Measurements from ENCODE around the gene OR6B1. TPM values are rescaled to one million over a fixed set of nuclear protein-coding genes. Genes with fewer than 3 reads are reported as not detected.
"Not testable (repeated sequence)": the region's sequence is repeated elsewhere in the genome, so short reads cannot be mapped to it uniquely, and the experiment has no call there.

Gene OR6B1
- total RNA-seq, 2 experiments from 2014 or later = not detected

DNA sequence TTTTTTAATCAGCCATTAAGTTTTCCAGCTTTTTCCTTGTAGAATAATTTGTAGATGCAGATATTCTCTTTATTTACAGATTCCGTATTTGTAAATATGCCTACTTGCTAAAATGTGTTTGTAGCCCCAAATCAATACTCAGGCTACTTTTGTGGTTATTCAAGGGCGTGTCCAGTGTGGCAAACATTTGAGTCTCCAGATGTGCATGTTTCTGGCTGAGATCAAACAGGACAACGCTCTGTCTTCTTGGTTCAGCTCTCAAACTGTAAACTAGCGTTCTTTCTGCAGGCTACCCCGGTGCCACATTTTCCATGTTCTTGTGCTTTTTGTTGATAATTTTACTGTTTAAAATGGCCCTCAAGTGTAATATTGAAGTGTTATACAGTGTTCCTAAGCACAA is 32.4 kb downstream of the OR6B1 start:
- DNase-seq = no peak
- ChIA-PET CTCF (interaction anchor here (0.6 to 1.6 kb wide), 2 partner anchors 48 to 96 kb away, joined by 3 to 6 read pairs; no protein-coding TSS in a partner anchor), POLR2A (no interaction called here)
- intact Hi-C loops (cut with micrococcal nuclease) = no loop called here
- H3K9me3 Mint-ChIP-seq = no peaks in the 10 kb centered on the region
- H3K36me3 Mint-ChIP-seq = no peaks in the 10 kb centered on the region
- peaks cover 4% of the 10 kb centered on the region for H3K4me1 Mint-ChIP-seq (ENCODE audit: low read depth)
- peaks cover 14% of the 10 kb centered on the region for H3K27me3 Mint-ChIP-seq
- no peak overlapping the region for H3K27ac Mint-ChIP-seq
- no peak overlapping the region for H3K4me3 Mint-ChIP-seq

DNA sequence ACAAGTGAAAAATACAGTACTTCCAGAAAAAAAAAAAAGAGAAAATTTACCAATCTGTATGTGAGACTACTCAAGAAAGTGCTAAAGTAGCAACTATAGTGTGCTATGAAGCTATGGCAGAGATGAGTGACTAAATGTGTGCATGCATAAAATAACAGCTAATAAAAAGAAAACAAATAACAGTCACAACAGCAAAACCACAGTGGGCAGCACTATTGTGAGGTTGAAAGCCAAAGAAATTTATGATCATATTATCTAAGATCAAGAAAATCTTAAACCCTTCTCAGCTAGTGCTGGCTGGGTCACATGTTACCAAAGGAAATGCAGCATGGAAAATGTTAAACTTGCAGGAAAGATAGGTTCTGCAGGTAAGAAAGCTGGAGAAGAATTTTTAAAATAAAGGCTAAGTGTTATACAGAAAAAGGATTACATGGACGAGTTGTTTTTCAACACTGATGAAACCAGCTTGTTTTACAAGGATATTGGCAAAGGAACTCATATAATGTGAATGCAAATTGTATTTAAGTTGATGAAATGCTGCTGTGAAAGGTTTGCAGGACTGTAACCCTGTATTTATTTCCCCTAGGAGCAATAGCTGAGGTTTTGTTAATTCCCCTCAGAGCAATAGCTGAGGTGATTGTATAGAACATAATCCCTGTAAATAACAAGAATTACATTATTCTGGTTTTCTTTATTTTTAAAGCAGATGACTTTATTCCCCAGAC is 33.0 kb downstream of the OR6B1 start:
- intact Hi-C loops (cut with micrococcal nuclease) = no loop called here
- no peak overlapping the region for H3K27ac Mint-ChIP-seq
- no peaks in the 10 kb centered on the region for H3K9me3 Mint-ChIP-seq
- DNase-seq = no peak
- H3K36me3 Mint-ChIP-seq = no peaks in the 10 kb centered on the region
- H3K4me3 Mint-ChIP-seq = no peak overlapping the region
- ChIA-PET POLR2A (no interaction called here), CTCF (interaction anchor here (1.6 kb wide), 1 partner anchor 48 kb away, joined by 6 read pairs; no protein-coding TSS in a partner anchor)
- H3K27me3 Mint-ChIP-seq = peaks cover 14% of the 10 kb centered on the region
- no peaks in the 10 kb centered on the region for H3K4me1 Mint-ChIP-seq (ENCODE audit: low read depth)

DNA sequence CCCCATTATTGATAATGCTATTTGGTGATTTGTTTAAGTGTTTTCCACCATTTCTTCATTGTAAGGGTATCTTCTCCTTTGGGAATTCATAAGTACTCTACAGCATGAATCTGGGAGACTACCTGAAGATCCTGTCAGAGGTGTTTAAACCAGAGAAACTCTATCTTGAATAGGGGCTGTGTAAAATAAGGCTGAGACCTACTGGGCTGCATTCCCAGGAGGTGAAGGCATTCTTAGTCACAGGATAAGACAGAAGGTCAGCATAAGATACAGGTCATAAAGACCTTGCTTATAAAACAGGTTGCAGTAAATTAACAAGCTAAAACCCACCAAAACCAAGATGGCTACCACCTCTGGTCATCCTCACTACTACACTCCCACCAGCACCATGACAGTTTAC is 35.3 kb downstream of the OR6B1 start:
- H3K27ac Mint-ChIP-seq = no peak overlapping the region
- intact Hi-C loops (cut with micrococcal nuclease) = no loop called here
- H3K36me3 Mint-ChIP-seq = no peaks in the 10 kb centered on the region
- H3K4me1 Mint-ChIP-seq (ENCODE audit: low read depth) = no peaks in the 10 kb centered on the region
- no peak overlapping the region for H3K4me3 Mint-ChIP-seq
- POLR2A ChIA-PET = no interaction called here
- DNase-seq = no peak
- CTCF ChIA-PET = no interaction called here
- H3K27me3 Mint-ChIP-seq = peaks cover 14% of the 10 kb centered on the region
- no peaks in the 10 kb centered on the region for H3K9me3 Mint-ChIP-seq

DNA sequence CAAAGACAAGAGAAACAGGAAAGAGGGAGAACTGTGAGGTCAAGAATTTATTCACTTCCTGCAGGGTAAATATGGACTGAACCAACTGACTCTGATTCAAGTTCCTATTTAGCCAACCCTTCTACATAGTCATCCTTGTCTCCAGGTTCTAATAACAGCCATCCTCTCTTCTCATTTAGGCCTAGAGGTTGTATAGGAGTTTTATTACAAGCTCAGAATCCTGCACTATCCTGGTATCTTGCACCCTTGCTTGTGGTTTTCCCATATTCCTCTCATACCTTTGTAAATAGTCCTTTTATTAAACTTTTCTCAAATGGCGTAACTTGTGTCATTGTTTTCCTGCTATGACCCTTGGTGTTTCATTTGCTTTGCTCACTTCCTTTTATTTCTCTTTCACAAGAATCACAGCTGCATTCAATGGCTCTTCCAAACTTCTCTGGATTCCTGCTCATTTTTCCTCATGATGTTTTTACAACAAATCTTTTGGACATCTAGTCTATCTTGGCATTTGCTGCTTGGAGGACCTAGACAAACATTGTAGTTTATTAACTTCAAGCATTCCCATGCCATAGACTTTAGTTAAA is 36.3 kb downstream of the OR6B1 start:
- no peak overlapping the region for H3K27ac Mint-ChIP-seq
- no peak for DNase-seq
- POLR2A ChIA-PET = no interaction called here
- H3K36me3 Mint-ChIP-seq = no peaks in the 10 kb centered on the region
- H3K4me3 Mint-ChIP-seq = no peak overlapping the region
- CTCF ChIA-PET = no interaction called here
- H3K9me3 Mint-ChIP-seq = no peaks in the 10 kb centered on the region
- H3K4me1 Mint-ChIP-seq (ENCODE audit: low read depth) = no peaks in the 10 kb centered on the region
- peaks cover 14% of the 10 kb centered on the region for H3K27me3 Mint-ChIP-seq
- intact Hi-C loops (cut with micrococcal nuclease) = no loop called here

DNA sequence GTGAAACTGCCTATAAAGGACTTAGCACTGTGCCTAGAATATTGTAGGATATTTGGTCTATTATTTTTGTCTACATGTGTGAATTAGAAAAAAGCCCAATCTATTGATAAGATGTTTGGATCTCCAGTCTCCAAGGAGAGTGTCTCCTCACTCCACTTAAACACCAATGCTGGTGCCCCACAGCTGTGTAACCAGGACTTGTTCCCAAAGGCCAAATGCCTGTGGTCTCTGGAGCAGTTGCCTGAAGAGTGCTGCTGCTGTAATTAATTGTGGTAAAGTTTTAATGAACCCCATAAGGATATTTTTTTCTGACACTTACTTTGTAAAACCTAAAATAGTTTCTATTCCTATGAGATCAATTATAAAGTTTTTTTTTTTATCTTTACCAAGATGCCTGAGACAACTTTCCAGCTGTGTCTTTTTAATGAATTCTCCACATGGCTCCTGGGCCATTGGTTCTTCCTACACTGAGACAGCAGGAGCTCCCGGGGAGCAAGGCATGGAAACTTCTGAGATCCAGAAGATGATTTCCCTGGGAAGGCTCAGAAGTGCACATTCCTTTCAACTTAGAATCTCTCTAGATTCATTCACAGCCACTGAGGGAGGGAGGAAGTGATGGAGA is 37.4 kb downstream of the OR6B1 start:
- DNase-seq = no peak
- H3K27me3 Mint-ChIP-seq = peaks cover 9% of the 10 kb centered on the region
- H3K36me3 Mint-ChIP-seq = no peaks in the 10 kb centered on the region
- no peak overlapping the region for H3K4me3 Mint-ChIP-seq
- intact Hi-C loops (cut with micrococcal nuclease) = no loop called here
- H3K9me3 Mint-ChIP-seq = no peaks in the 10 kb centered on the region
- CTCF ChIA-PET = no interaction called here
- H3K4me1 Mint-ChIP-seq (ENCODE audit: low read depth) = no peaks in the 10 kb centered on the region
- POLR2A ChIA-PET = no interaction called here
- no peak overlapping the region for H3K27ac Mint-ChIP-seq

DNA sequence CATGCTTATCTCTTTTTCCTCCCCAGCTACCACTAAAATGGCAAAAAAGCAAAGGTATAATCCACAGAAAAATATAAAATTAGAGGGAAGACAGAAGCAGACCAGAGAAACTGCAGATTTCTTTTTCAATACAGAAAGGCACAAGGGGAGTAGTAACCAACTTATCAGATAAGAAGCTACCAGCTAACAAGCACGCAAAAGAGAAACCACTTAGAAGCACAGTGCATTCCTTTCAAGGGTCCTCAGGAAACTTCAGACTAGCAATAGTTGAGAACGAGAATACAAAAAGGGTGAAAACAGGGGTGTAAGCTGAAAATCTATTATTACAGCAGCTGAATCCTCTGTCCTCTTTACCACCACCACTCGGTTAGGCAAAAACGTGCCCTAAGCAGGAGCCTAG is 38.8 kb downstream of the OR6B1 start:
- ChIA-PET CTCF (no interaction called here), POLR2A (no interaction called here)
- intact Hi-C loops (cut with micrococcal nuclease) = no loop called here
- no peak overlapping the region for H3K27ac Mint-ChIP-seq
- H3K4me1 Mint-ChIP-seq (ENCODE audit: low read depth) = no peaks in the 10 kb centered on the region
- DNase-seq = no peak
- no peaks in the 10 kb centered on the region for H3K36me3 Mint-ChIP-seq
- H3K9me3 Mint-ChIP-seq = no peaks in the 10 kb centered on the region
- H3K4me3 Mint-ChIP-seq = no peak overlapping the region
- peaks cover 6% of the 10 kb centered on the region for H3K27me3 Mint-ChIP-seq

DNA sequence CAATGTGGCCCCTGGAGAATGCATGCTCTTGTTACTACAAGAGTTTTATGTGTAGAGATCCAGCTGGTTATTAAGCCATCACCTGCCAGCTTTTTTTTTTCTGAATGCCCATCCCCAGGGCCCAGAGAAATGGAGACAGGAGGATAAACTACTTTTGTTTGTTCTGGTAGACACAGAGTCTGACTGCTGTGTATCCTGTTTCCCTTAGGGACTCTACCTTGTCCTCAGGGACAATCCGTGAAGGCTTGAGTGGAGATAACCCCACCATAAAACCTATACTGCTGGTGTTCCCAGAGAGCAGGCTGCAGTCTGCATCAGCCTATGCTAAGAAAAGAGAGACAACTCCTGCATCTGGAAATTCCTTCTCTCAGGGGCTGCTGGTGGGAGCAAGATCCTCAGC is 48.5 kb downstream of the OR6B1 start, which contains the start of gene OR2A5:
OR2A5 (plus strand) TSS at position 301 of the 400 bp plus-strand sequence. CDS start 1,454 bp downstream, outside the sequence.
- Mint-ChIP-seq H3K9me3 (no peaks in the 10 kb centered on the region), H3K4me1 (ENCODE audit: low read depth) (no peaks in the 10 kb centered on the region), H3K4me3 (no peak within 1 kb of the TSS), H3K27ac (no peak within 1 kb of the TSS), H3K27me3 (peaks cover 2% of the 10 kb centered on the region), H3K36me3 (no peaks in the 10 kb centered on the region)
- ChIA-PET POLR2A (no interaction called here), CTCF (no interaction called here)
- intact Hi-C loops (cut with micrococcal nuclease) = no loop called here
- no peak for DNase-seq

DNA sequence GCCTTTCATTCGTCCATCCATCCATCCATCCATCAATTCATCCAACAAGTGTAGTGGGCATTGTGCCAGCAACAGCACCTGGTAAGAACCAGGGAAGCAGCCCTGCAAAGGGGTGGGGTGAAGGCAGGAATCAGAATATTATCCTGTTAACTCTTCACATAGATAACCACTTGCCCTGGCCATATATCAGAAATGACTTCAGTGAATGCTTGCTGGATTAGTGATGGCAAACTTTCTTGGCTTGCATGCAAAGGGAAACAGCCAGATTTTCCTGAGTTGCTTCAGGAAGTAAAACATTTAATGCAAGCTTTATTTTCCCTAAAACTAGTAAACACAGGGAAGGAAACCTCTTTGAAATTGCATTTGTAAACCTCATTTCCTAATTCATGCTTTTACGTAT is 49.4 kb downstream of the OR6B1 start:
- ChIA-PET POLR2A (no interaction called here), CTCF (no interaction called here)
- no peaks in the 10 kb centered on the region for H3K4me1 Mint-ChIP-seq (ENCODE audit: low read depth)
- H3K4me3 Mint-ChIP-seq = no peak overlapping the region
- no peak for DNase-seq
- H3K27me3 Mint-ChIP-seq = peaks cover 4% of the 10 kb centered on the region
- no peaks in the 10 kb centered on the region for H3K36me3 Mint-ChIP-seq
- H3K9me3 Mint-ChIP-seq = no peaks in the 10 kb centered on the region
- no peak overlapping the region for H3K27ac Mint-ChIP-seq
- intact Hi-C loops (cut with micrococcal nuclease) = no loop called here

DNA sequence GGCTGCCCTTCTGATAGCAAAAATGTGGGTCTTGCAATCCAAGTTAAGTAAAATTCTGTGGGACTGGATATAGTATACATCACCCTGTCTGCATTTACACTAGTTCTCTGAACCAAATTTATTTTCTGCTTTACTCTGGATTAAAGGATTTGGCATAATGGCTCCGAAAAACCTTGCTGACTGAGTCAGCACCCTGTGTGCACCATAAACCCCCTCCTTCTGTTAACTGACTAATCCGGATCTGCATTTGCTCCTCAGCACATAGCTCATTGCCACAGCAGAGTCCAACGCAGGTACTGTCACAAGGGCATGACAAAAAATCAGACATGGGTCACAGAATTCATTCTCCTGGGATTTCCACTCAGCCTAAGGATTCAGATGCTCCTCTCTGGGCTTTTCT is 50.0 kb downstream of the OR6B1 start:
- POLR2A ChIA-PET = no interaction called here
- H3K4me3 Mint-ChIP-seq = no peak overlapping the region
- no peaks in the 10 kb centered on the region for H3K4me1 Mint-ChIP-seq (ENCODE audit: low read depth)
- H3K27me3 Mint-ChIP-seq = peaks cover 4% of the 10 kb centered on the region
- H3K27ac Mint-ChIP-seq = no peak overlapping the region
- H3K9me3 Mint-ChIP-seq = no peaks in the 10 kb centered on the region
- intact Hi-C loops (cut with micrococcal nuclease) = no loop called here
- CTCF ChIA-PET = no interaction called here
- H3K36me3 Mint-ChIP-seq = no peaks in the 10 kb centered on the region
- DNase-seq = no peak

DNA sequence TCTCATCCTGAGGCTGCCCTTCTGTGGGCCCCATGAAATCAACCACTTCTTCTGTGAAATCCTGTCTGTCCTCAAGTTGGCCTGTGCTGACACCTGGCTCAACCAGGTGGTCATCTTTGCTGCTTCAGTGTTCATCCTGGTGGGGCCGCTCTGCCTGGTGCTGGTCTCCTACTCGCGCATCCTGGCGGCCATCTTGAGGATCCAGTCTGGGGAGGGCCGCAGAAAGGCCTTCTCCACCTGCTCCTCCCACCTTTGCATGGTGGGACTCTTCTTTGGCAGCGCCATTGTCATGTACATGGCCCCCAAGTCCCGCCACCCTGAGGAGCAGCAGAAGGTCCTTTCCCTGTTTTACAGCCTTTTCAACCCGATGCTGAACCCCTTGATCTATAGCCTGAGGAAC is 50.8 kb downstream of the OR6B1 start:
- DNase-seq; H3K4me1 Mint-ChIP-seq (ENCODE audit: low read depth); H3K9me3 Mint-ChIP-seq; H3K27ac Mint-ChIP-seq; H3K4me3 Mint-ChIP-seq; H3K36me3 Mint-ChIP-seq; CTCF ChIA-PET; intact Hi-C loops (cut with micrococcal nuclease); POLR2A ChIA-PET; H3K27me3 Mint-ChIP-seq: not testable (repeated sequence)

DNA sequence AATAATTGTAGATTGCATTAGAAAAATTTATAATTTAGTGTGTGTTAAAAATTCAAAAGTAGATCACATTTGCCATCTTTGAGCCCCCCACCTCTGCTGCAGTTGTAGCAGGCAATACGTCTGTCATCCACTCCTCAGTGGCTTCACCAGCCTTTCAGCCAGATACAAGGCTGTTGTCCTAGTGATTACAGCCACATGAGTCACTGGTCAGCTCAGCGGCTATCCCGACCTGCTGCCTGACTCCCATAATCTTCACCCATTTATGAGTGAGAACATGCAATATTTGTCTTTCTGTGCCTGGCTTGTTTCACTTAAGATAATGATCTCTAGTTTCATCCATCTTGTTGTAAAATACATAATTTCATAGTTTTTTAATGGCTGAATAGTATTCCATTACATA is 57.8 kb downstream of the OR6B1 start:
- H3K4me1 Mint-ChIP-seq (ENCODE audit: low read depth) = no peaks in the 10 kb centered on the region
- H3K27me3 Mint-ChIP-seq = peaks cover 7% of the 10 kb centered on the region
- H3K36me3 Mint-ChIP-seq = no peaks in the 10 kb centered on the region
- no peak for DNase-seq
- intact Hi-C loops (cut with micrococcal nuclease) = no loop called here
- peaks cover 2% of the 10 kb centered on the region for H3K9me3 Mint-ChIP-seq
- no peak overlapping the region for H3K27ac Mint-ChIP-seq
- no peak overlapping the region for H3K4me3 Mint-ChIP-seq
- ChIA-PET CTCF (no interaction called here), POLR2A (no interaction called here)

All from activated CD4-positive, alpha-beta memory T cell treated with anti-CD3 and anti-CD28 coated beads for 36 hours (primary cell).